Upper lobe of left lung (tissue), 6 donors: Measurements from ENCODE around the gene CLEC4G. TPM values are rescaled to one million over a fixed set of nuclear protein-coding genes. Genes with fewer than 3 reads are reported as not detected.

Experiments
- ATAC-seq, 2 donors: fragments of 200-7000 bp; cut with Tn5 transposase; one replicate each; pipeline ENCODE4 v1.9.1; 2022; ENCODE audit warnings: mild to moderate bottlenecking in 2 of 2, moderate library complexity in 2 of 2; ENCODE audit not compliant: low FRiP score in 2 of 2
- DNase-seq, 2 donors: peaks; one replicate each; pipeline ENCODE4 v3.0.0-alpha.2; 2019 to 2020
- H3K27ac ChIP-seq, 4 donors: fragments of 200-600 bp; sonication (generic); one replicate each; pipeline ENCODE4 v1.5.1; 2016 to 2019
- H3K27me3 ChIP-seq, 4 donors: fragments of 200-600 bp; sonication (generic); one replicate each; pipeline ENCODE4 v1.5.1; 2017 to 2019
- H3K36me3 ChIP-seq, 4 donors: fragments of 200-600 bp; sonication (generic); one replicate each; pipeline ENCODE4 v1.5.1; 2016 to 2019
- H3K4me1 ChIP-seq, 4 donors: fragments of 200-600 bp; sonication (generic); one replicate each; pipeline ENCODE4 v1.5.1; 2018 to 2019
- H3K4me3 ChIP-seq, 4 donors: fragments of 200-600 bp; sonication (generic); one replicate each; pipeline ENCODE4 v1.5.1; 2017 to 2019; ENCODE audit warnings: mild to moderate bottlenecking in 2 of 4, moderate library complexity in 1 of 4
- H3K9me3 ChIP-seq, 4 donors: fragments of 200-600 bp; sonication (generic); one replicate each; pipeline ENCODE4 v1.5.1; 2018 to 2019
- CTCF ChIP-seq, 6 experiments: fragments of 450-650 bp in 4 of 6; fragments of 200-600 bp in 2 of 6; sonication (generic) in 2 of 6; IDR thresholded peaks; one replicate each; pipeline ENCODE4 v1.5.1; 2016 to 2019; ENCODE audit warnings: antibody characterized with exemption in 6 of 6
- EP300 ChIP-seq, 4 donors: sonication (generic); formaldehyde crosslinking; IDR thresholded peaks; one replicate each; pipeline ENCODE4 v1.5.1; 2017; ENCODE audit warnings: antibody characterized with exemption in 4 of 4, control low read depth in 2 of 4
- POLR2A ChIP-seq, 4 donors: fragments of 450-650 bp; IDR thresholded peaks; one replicate each; pipeline ENCODE4 v1.5.1; 2016 to 2017; ENCODE audit warnings: antibody characterized with exemption in 4 of 4, mild to moderate bottlenecking in 2 of 4
- POLR2AphosphoS5 ChIP-seq, 2 donors: sonication (generic); formaldehyde crosslinking; IDR thresholded peaks; one replicate each; pipeline ENCODE4 v1.5.1; 2017; ENCODE audit warnings: antibody characterized with exemption in 2 of 2
- WGBS, 2 donors: methylation state at CpG; one replicate each; pipeline ENCODE4 v1.1.5; 2017 to 2018; 5-methylcytosine and 5-hydroxymethylcytosine counted together
- total RNA-seq, 6 donors: library from RNA; depleted of rRNA in 4 of 6; stranded (reverse); fragments of >200 nt in 4 of 6; gene quantifications; one replicate each; pipeline versions ENCODE4 v1.1.0 to v1.2.1, GENCODE V29; 2016 to 2021
- donor health status: DM: no; HTN: no; CAD: no; lungs with moderate emphysema.
- donor health status: DM: no; HTN: yes; CAD: no; lungs with severe emphysema.

Gene CLEC4G
- total RNA-seq, 6 donors from 2014 or later, result 0.40 to 2.5 (median 1.5) TPM; not detected in 2

GRCh38 chr19:7682175-7682855 is 49.6 kb downstream of the CLEC4G start:
- Histone ChIP-seq H3K27ac (peak overlapping the region in 3 of 4 donors; percentile 88 to 97 (median 92)), H3K36me3 (peaks cover 0 to 33% (median 21%) of the 10 kb centered on the region in 4 donors), H3K9me3 (no peaks in the 10 kb centered on the region), H3K4me1 (peaks cover 12 to 31% (median 21%) of the 10 kb centered on the region in 4 donors), H3K4me3 (peak overlapping the region in 3 of 4 donors; percentile 72 to 98 (median 91)), H3K27me3 (no peaks in the 10 kb centered on the region)
- ATAC-seq, result no peak
- 90 to 91% methylated on average over 62 to 74 of the region's 74 CpGs for WGBS, 2 donors
- DNase-seq, result peak in 1 of 2 donors; percentile 88
- TF ChIP-seq CTCF (IDR thresholded peaks at IDR 0.05) (peak in 1 of 6 experiments; percentile 49), POLR2AphosphoS5 (IDR thresholded peaks at IDR 0.05) (no peak)

GRCh38 chr19:7681340-7682174 is 50.4 kb downstream of the CLEC4G start:
- DNase-seq, result peak; percentile 79 to 92
- Histone ChIP-seq H3K36me3 (peaks cover 0 to 33% (median 21%) of the 10 kb centered on the region in 4 donors), H3K27ac (peak overlapping the region; percentile 88 to 97 (median 90)), H3K9me3 (no peaks in the 10 kb centered on the region), H3K4me1 (peaks cover 12 to 32% (median 24%) of the 10 kb centered on the region in 4 donors), H3K27me3 (no peaks in the 10 kb centered on the region), H3K4me3 (peak overlapping the region; percentile 72 to 98 (median 90))
- peak; percentile 73 to 78 for ATAC-seq
- 5 to 6% methylated on average over 34 to 37 of the region's 43 CpGs for WGBS, 2 donors
- TF ChIP-seq CTCF (IDR thresholded peaks at IDR 0.05) (peak; percentile 42 to 79 (median 61)), POLR2AphosphoS5 (IDR thresholded peaks at IDR 0.05) (peak in 1 of 2 donors; percentile 23), POLR2A (IDR thresholded peaks at IDR 0.05) (no peak), EP300 (IDR thresholded peaks at IDR 0.05) (no peak)

GRCh38 chr19:7680606-7681339 is 51.1 kb downstream of the CLEC4G start, which contains the start of gene TRAPPC5:
Gene TRAPPC5, plus strand, starts transcription at chr19:7680833. Its CDS starts 1,421 bp downstream, at chr19:7682254.
- H3K36me3 ChIP-seq, result peaks cover 0 to 33% (median 21%) of the 10 kb centered on the region in 4 donors
- no peaks in the 10 kb centered on the region for H3K27me3 ChIP-seq
- peak within 1 kb of the TSS; percentile 72 to 98 (median 90) for H3K4me3 ChIP-seq
- H3K4me1 ChIP-seq, result peaks cover 12 to 39% (median 27%) of the 10 kb centered on the region in 4 donors
- ATAC-seq, result peak; percentile 90 to 95
- peak within 1 kb of the TSS; percentile 88 to 97 (median 90) for H3K27ac ChIP-seq
- peak; percentile 90 to 98 for DNase-seq
- H3K9me3 ChIP-seq, result no peaks in the 10 kb centered on the region
- 0 to 1% methylated on average over 7 to 48 of the region's 79 CpGs for WGBS, 2 donors
- TF ChIP-seq POLR2AphosphoS5 (IDR thresholded peaks at IDR 0.05) (peak; percentile 67 to 83), POLR2A (IDR thresholded peaks at IDR 0.05) (peak in 1 of 4 donors; percentile 76), CTCF (IDR thresholded peaks at IDR 0.05) (peak; percentile 97 to 100 (median 100)), EP300 (IDR thresholded peaks at IDR 0.05) (peak in 1 of 4 donors; percentile 33)

- Histone ChIP-seq H3K27me3 (no peaks in the 10 kb centered on the region), H3K4me3 (peak overlapping the region; percentile 72 to 98 (median 90)), H3K9me3 (no peaks in the 10 kb centered on the region), H3K4me1 (peaks cover 12 to 39% (median 27%) of the 10 kb centered on the region in 4 donors), H3K27ac (peak overlapping the region; percentile 88 to 97 (median 90)), H3K36me3 (peaks cover 0 to 28% (median 19%) of the 10 kb centered on the region in 4 donors)
- no peak for DNase-seq
- ATAC-seq, result no peak
- TF ChIP-seq POLR2A (IDR thresholded peaks at IDR 0.05), result no peak
- no peak for TF ChIP-seq EP300 (IDR thresholded peaks at IDR 0.05)
- TF ChIP-seq CTCF (IDR thresholded peaks at IDR 0.05), result no peak
- TF ChIP-seq POLR2AphosphoS5 (IDR thresholded peaks at IDR 0.05), result no peak
- WGBS, 2 donors, result 61 to 68% methylated on average over 17 of the region's 22 CpGs
Observed at GRCh38 chr19:7679771-7680605, 51.9 kb downstream of the CLEC4G start.
